GM12878 (cell line): ENCODE results near the gene RAB37. TPM values are rescaled to one million over a fixed set of nuclear protein-coding genes. Genes with fewer than 3 reads are reported as not detected.

Experiments
- DPF2 ChIP-seq: fragments of 450-650 bp; IDR thresholded peaks from 2 replicates; pipeline ENCODE4 v1.6.1; 2017; ENCODE audit warnings: mild to moderate bottlenecking
- LARP7 ChIP-seq: fragments of 450-650 bp; IDR thresholded peaks from 2 replicates; pipeline ENCODE4 v1.6.1; 2017; ENCODE audit warnings: mild to moderate bottlenecking
- POLR2AphosphoS5 ChIP-seq: IDR thresholded peaks from 2 replicates; pipeline ENCODE4 v1.6.1; 2011; ENCODE audit warnings: mild to moderate bottlenecking, low read length, inconsistent platforms
- SREBF1 ChIP-seq: IDR thresholded peaks from 2 replicates; pipeline ENCODE4 v1.6.1; 2012; ENCODE audit warnings: mild to moderate bottlenecking, low read length
- STAT3 ChIP-seq: IDR thresholded peaks from 2 replicates; pipeline ENCODE4 v1.6.1; 2011; ENCODE audit warnings: low read depth, low read length, improper control_type of control experiment
- ZSCAN29 ChIP-seq: fragments of 450-650 bp; IDR thresholded peaks from 2 replicates; pipeline ENCODE4 v1.6.1; 2017; ENCODE audit warnings: mild to moderate bottlenecking, moderate library complexity
- polyA plus RNA-seq, 11 experiments: library from polyadenylated mRNA; depleted of rRNA in 4 of 11; unstranded in 6 of 11; stranded (reverse) in 5 of 11; fragments of >200 nt; fragmentation: Nextera tagmentation in 4 of 11; fragmentation: Illumina TruSeq in 1 of 11; extraction: Ambion mirVana in 4 of 11; extraction: Trizol in 1 of 11; gene quantifications; 1 replicate in 1 of 11; 2 replicates in 10 of 11; pipeline versions ENCODE4 v1.2.1 to v1.2.3, GENCODE V29; 2011 to 2016; ENCODE audit warnings: inconsistent platforms in 2 of 11, missing spikeins in 2 of 11, low read depth in 1 of 11
- total RNA-seq, 4 experiments: library from RNA; depleted of rRNA in 3 of 4; stranded (reverse); fragments of >200 nt in 3 of 4; fragmentation: Illumina TruSeq in 1 of 4; extraction: Trizol in 1 of 4; gene quantifications; 2 replicates each; pipeline versions ENCODE4 v1.2.1 to v1.2.3, GENCODE V29; 2013 to 2021
- TF ChIP-seq, protein P1 (sequence below): IDR thresholded peaks from 2 replicates; pipeline ENCODE4 v1.6.1; 2012; ENCODE audit warnings: mild to moderate bottlenecking, low read depth, low read length
- TF ChIP-seq, protein P2 (sequence below): fragments of 450-650 bp; IDR thresholded peaks from 2 replicates; pipeline ENCODE4 v1.6.1; 2016; ENCODE audit warnings: mild to moderate bottlenecking, moderate library complexity, borderline replicate concordance

The RAB37 gene
- total and polyA plus RNA-seq, 10 of the 15 experiments (the other 5 are each of a cell fraction or from before 2014, with no cell fraction given): 0.48 to 5.6 (median 1.7) TPM

DNA sequence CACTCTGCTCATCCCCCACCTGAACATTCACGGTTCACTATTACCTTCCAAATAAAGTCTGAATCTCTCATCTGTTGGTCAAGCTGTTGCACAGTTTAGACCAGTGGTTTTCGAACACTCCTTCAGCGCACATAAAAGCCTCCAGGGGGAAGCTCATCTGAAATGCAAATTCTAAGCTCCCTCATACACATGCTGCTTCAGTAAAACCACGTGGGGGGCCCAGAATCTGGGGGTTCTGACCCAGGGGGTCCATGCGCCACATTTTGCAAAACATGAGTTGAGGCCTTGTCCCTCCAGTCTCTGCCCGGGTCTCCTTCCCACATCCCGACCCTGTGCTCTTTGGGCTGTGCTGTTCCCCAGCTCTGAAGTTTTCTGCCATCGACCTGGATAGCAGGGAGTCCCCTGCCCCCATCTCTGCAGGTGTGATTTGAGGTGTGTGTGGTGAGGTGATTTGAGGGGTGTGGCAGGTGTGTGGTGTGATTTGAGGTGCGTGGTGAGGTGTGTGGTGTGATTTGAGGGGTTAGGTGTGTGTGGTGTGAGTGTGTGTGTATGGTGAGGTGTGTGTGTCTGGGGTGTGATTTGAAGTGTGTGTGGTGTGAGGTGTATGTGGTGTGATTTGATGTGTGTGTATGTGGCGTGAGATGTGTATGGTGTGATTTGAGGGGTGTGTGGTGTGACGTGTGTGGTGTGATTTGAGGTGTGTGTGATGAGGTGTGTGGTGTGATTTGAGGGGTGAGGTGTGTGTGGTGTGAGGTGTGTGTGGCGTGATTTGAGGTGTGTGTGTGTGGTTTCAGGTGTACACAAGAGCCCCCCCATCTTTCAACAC lies 4.8 kb upstream of the RAB37 start (continued):
- TF ChIP-seq, protein P1, sequence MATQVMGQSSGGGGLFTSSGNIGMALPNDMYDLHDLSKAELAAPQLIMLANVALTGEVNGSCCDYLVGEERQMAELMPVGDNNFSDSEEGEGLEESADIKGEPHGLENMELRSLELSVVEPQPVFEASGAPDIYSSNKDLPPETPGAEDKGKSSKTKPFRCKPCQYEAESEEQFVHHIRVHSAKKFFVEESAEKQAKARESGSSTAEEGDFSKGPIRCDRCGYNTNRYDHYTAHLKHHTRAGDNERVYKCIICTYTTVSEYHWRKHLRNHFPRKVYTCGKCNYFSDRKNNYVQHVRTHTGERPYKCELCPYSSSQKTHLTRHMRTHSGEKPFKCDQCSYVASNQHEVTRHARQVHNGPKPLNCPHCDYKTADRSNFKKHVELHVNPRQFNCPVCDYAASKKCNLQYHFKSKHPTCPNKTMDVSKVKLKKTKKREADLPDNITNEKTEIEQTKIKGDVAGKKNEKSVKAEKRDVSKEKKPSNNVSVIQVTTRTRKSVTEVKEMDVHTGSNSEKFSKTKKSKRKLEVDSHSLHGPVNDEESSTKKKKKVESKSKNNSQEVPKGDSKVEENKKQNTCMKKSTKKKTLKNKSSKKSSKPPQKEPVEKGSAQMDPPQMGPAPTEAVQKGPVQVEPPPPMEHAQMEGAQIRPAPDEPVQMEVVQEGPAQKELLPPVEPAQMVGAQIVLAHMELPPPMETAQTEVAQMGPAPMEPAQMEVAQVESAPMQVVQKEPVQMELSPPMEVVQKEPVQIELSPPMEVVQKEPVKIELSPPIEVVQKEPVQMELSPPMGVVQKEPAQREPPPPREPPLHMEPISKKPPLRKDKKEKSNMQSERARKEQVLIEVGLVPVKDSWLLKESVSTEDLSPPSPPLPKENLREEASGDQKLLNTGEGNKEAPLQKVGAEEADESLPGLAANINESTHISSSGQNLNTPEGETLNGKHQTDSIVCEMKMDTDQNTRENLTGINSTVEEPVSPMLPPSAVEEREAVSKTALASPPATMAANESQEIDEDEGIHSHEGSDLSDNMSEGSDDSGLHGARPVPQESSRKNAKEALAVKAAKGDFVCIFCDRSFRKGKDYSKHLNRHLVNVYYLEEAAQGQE: no peak
- TF ChIP-seq, protein P2, sequence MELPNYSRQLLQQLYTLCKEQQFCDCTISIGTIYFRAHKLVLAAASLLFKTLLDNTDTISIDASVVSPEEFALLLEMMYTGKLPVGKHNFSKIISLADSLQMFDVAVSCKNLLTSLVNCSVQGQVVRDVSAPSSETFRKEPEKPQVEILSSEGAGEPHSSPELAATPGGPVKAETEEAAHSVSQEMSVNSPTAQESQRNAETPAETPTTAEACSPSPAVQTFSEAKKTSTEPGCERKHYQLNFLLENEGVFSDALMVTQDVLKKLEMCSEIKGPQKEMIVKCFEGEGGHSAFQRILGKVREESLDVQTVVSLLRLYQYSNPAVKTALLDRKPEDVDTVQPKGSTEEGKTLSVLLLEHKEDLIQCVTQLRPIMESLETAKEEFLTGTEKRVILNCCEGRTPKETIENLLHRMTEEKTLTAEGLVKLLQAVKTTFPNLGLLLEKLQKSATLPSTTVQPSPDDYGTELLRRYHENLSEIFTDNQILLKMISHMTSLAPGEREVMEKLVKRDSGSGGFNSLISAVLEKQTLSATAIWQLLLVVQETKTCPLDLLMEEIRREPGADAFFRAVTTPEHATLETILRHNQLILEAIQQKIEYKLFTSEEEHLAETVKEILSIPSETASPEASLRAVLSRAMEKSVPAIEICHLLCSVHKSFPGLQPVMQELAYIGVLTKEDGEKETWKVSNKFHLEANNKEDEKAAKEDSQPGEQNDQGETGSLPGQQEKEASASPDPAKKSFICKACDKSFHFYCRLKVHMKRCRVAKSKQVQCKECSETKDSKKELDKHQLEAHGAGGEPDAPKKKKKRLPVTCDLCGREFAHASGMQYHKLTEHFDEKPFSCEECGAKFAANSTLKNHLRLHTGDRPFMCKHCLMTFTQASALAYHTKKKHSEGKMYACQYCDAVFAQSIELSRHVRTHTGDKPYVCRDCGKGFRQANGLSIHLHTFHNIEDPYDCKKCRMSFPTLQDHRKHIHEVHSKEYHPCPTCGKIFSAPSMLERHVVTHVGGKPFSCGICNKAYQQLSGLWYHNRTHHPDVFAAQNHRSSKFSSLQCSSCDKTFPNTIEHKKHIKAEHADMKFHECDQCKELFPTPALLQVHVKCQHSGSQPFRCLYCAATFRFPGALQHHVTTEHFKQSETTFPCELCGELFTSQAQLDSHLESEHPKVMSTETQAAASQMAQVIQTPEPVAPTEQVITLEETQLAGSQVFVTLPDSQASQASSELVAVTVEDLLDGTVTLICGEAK: no peak
- no peak for TF ChIP-seq DPF2
- no peak for TF ChIP-seq STAT3
- no peak for TF ChIP-seq SREBF1
- no peak for TF ChIP-seq POLR2AphosphoS5
- TF ChIP-seq ZSCAN29: no peak
- TF ChIP-seq LARP7: no peak
- TF ChIP-seq, all 136 proteins: peak for 0
